K562 (cell line): ENCODE data around the gene GRAMD2B. TPM values are rescaled to one million over a fixed set of nuclear protein-coding genes. Genes with fewer than 3 reads are reported as not detected.

ENCODE experiments used
- ADNP ChIP-seq: fragments of 200-800 bp; sonication (Bioruptor generic); IDR thresholded peaks from 2 replicates; pipeline ENCODE4 v1.6.1; 2016; ENCODE audit warnings: missing genetic modification characterization, missing compliant biosample characterization
- ARID1B ChIP-seq: fragments of 450-650 bp; IDR thresholded peaks from 2 replicates; pipeline ENCODE4 v1.6.1; 2016; ENCODE audit warnings: antibody characterized with exemption, mild to moderate bottlenecking, inconsistent platforms
- ARID2 ChIP-seq: fragments of 450-650 bp; IDR thresholded peaks from 2 replicates; pipeline ENCODE4 v1.6.1; 2017; ENCODE audit warnings: antibody characterized with exemption, mild to moderate bottlenecking
- BACH1 ChIP-seq: fragments of 200-800 bp; sonication (Bioruptor generic); IDR thresholded peaks from 2 replicates; pipeline ENCODE4 v1.6.1; 2016; ENCODE audit warnings: missing genetic modification characterization, missing compliant biosample characterization
- CHD2 ChIP-seq: IDR thresholded peaks from 2 replicates; pipeline ENCODE4 v1.6.1; 2011; ENCODE audit warnings: low read depth, low read length
- DACH1 ChIP-seq: fragments of 450-650 bp; IDR thresholded peaks from 2 replicates; pipeline ENCODE4 v1.6.1; 2018; ENCODE audit not compliant: partially characterized antibody
- EHMT2 ChIP-seq: fragments of 450-650 bp; IDR thresholded peaks from 2 replicates; pipeline ENCODE4 v1.6.1; 2018; ENCODE audit warnings: antibody characterized with exemption
- EWSR1 ChIP-seq: fragments of 450-650 bp; IDR thresholded peaks from 2 replicates; pipeline ENCODE4 v1.6.1; 2018; ENCODE audit warnings: borderline replicate concordance, mild to moderate bottlenecking, low read depth, moderate library complexity; ENCODE audit not compliant: partially characterized antibody
- FOS ChIP-seq: IDR thresholded peaks from 3 replicates; pipeline ENCODE4 v1.6.1; 2011; ENCODE audit not compliant: insufficient read length; ENCODE audit errors: extremely low read depth
- FOXA3 ChIP-seq, 2 experiments: fragments of 450-650 bp in 1 of 2; sonication (generic) in 1 of 2; formaldehyde crosslinking; IDR thresholded peaks in 1 of 2; conservative IDR thresholded peaks in 1 of 2; 2 replicates each; pipeline versions ENCODE4 v1.4.0 to v1.8.0; 2020 to 2022; ENCODE audit warnings: mild to moderate bottlenecking in 2 of 2, missing genetic modification reagents in 1 of 2
- MCM5 ChIP-seq: fragments of 450-650 bp; IDR thresholded peaks from 2 replicates; pipeline ENCODE4 v1.6.1; 2016; ENCODE audit warnings: low read depth
- PHB2 ChIP-seq: fragments of 450-650 bp; IDR thresholded peaks from 2 replicates; pipeline ENCODE4 v1.6.1; 2017; ENCODE audit warnings: low read depth
- PRPF4 ChIP-seq: fragments of 200-400 bp; formaldehyde crosslinking; IDR thresholded peaks from one replicate; pipeline ENCODE4 v1.6.1; 2017; ENCODE audit warnings: low read length, low read depth, mild to moderate bottlenecking; ENCODE audit not compliant: insufficient read depth, poor library complexity, severe bottlenecking
- RAD51 ChIP-seq: fragments of 450-650 bp; IDR thresholded peaks from 2 replicates; pipeline ENCODE4 v1.7.1; 2016; ENCODE audit warnings: low read depth, mild to moderate bottlenecking, borderline replicate concordance
- TFAM ChIP-seq: fragments of 250-450 bp; sonication (Bioruptor Pico); conservative IDR thresholded peaks from 2 replicates; pipeline ENCODE4 v1.5.0; 2021; ENCODE audit warnings: mild to moderate bottlenecking, moderate library complexity
- THRB ChIP-seq: fragments of 450-650 bp; formaldehyde crosslinking; conservative IDR thresholded peaks from 2 replicates; pipeline ENCODE4 v1.4.0; 2022; ENCODE audit warnings: mild to moderate bottlenecking, missing genetic modification characterization
- ZBTB1 ChIP-seq: sonication (generic); formaldehyde crosslinking; IDR thresholded peaks from 2 replicates; pipeline ENCODE4 v1.8.1; 2023; ENCODE audit warnings: missing genetic modification reagents, low read depth, mild to moderate bottlenecking, borderline replicate concordance
- ZBTB26 ChIP-seq: fragments of 450-650 bp; formaldehyde crosslinking; IDR thresholded peaks from 2 replicates; pipeline ENCODE4 v1.4.0; 2022; ENCODE audit warnings: missing genetic modification characterization
- ZFP91 ChIP-seq: sonication (generic); formaldehyde crosslinking; IDR thresholded peaks from 2 replicates; pipeline ENCODE4 v1.8.0; 2022; ENCODE audit warnings: mild to moderate bottlenecking, missing genetic modification reagents
- ZNF165 ChIP-seq: fragments of 250-450 bp; sonication (Bioruptor Pico); IDR thresholded peaks from 2 replicates; pipeline ENCODE4 v1.4.0; 2020; ENCODE audit warnings: borderline replicate concordance
- ZNF274 ChIP-seq: IDR thresholded peaks from 2 replicates; pipeline ENCODE4 v1.6.1; 2011; ENCODE audit warnings: low read depth, mild to moderate bottlenecking, low read length, moderate library complexity, borderline replicate concordance
- ZNF75A ChIP-seq: fragments of 450-650 bp; formaldehyde crosslinking; IDR thresholded peaks from 2 replicates; pipeline ENCODE4 v1.4.0; 2020; ENCODE audit warnings: mild to moderate bottlenecking
- ZNF780A ChIP-seq: fragments of 250-450 bp; sonication (Bioruptor Pico); IDR thresholded peaks from 2 replicates; pipeline ENCODE4 v1.5.0; 2021; ENCODE audit warnings: mild to moderate bottlenecking
- polyA plus RNA-seq, 8 experiments: library from polyadenylated mRNA; depleted of rRNA in 4 of 8; stranded (reverse) in 5 of 8; unstranded in 3 of 8; fragments of >200 nt; fragmentation: Nextera tagmentation in 2 of 8; fragmentation: Illumina TruSeq in 1 of 8; extraction: Ambion mirVana in 2 of 8; extraction: Trizol in 1 of 8; gene quantifications; 2 replicates each; pipeline versions ENCODE4 v1.2.1 to v1.2.3, GENCODE V29; 2011 to 2014; ENCODE audit warnings: inconsistent platforms in 1 of 8, missing spikeins in 1 of 8
- total RNA-seq, 7 experiments: library from RNA; depleted of rRNA in 6 of 7; stranded (reverse); fragments of >200 nt in 6 of 7; fragmentation: Illumina TruSeq in 2 of 7; extraction: Trizol in 2 of 7; gene quantifications; 2 replicates each; pipeline versions ENCODE4 v1.2.1 to v1.2.3, GENCODE V29; 2011 to 2021; ENCODE audit warnings: low replicate concordance in 1 of 7
- TF ChIP-seq, protein P1 (sequence below), 2 experiments: fragments of 450-650 bp; conservative IDR thresholded peaks; 2 replicates each; pipeline ENCODE4 v1.6.1; 2017; ENCODE audit warnings: mild to moderate bottlenecking in 2 of 2, moderate library complexity in 2 of 2

The GRAMD2B gene
- total and polyA plus RNA-seq, 9 of the 15 experiments (the other 6 are each of a cell fraction or from before 2014, with no cell fraction given): 0.32 to 4.2 (median 1.4) TPM

GRCh38 chr5:126514558-126515141 is 91.4 kb downstream of the GRAMD2B start (continued):
- TF ChIP-seq PHB2 (peak; percentile 80; the same call in 1 of the 2 replicates), ZFP91 (CRISPR knock-in tag) (peak; percentile 92), DACH1 (peak; percentile 72), TFAM (CRISPR knock-in tag) (no peak), THRB (CRISPR knock-in tag) (0 out of 2 replicates have a peak, but pooled peaks have one; percentile 20), FOS (no peak), MCM5 (no peak), CHD2 (no peak), ZBTB26 (CRISPR knock-in tag) (no peak), PRPF4 (no peak), ZNF75A (CRISPR knock-in tag) (no peak), RAD51 (peak; percentile 44; the same call in 1 of the 2 replicates), ADNP (tag) (0 out of 2 replicates have a peak, but pooled peaks have one; percentile 18), ZNF165 (CRISPR knock-in tag) (no peak), ARID1B (peak; percentile 98), EHMT2 (peak; percentile 53), ZNF780A (CRISPR knock-in tag) (no peak), ZNF274 (no peak), ARID2 (no peak), ZBTB1 (CRISPR knock-in tag) (no peak), FOXA3 (CRISPR knock-in tag; conservative IDR thresholded peaks at IDR 0.05 in 1 of 2, IDR thresholded peaks at IDR 0.05 in 1 of 2) (peak in 1 of 2 experiments; percentile 59; a peak in 1 of 4 replicates), BACH1 (tag) (peak; percentile 70; the same call in 1 of the 2 replicates), EWSR1 (no peak)
- TF ChIP-seq, protein P1, sequence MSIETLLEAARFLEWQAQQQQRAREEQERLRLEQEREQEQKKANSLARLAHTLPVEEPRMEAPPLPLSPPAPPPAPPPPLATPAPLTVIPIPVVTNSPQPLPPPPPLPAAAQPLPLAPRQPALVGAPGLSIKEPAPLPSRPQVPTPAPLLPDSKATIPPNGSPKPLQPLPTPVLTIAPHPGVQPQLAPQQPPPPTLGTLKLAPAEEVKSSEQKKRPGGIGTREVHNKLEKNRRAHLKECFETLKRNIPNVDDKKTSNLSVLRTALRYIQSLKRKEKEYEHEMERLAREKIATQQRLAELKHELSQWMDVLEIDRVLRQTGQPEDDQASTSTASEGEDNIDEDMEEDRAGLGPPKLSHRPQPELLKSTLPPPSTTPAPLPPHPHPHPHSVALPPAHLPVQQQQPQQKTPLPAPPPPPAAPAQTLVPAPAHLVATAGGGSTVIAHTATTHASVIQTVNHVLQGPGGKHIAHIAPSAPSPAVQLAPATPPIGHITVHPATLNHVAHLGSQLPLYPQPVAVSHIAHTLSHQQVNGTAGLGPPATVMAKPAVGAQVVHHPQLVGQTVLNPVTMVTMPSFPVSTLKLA (conservative IDR thresholded peaks at IDR 0.05): peak; percentile 26 to 61; a peak in 3 of 4 replicates
